Smooth muscle cell of bladder (primary cell): ENCODE data around the gene CGB7. TPM values are rescaled to one million over a fixed set of nuclear protein-coding genes. Genes with fewer than 3 reads are reported as not detected.

Experiments
- total RNA-seq: library from RNA; depleted of rRNA; stranded (reverse); fragments of >200 nt; gene quantifications from 2 replicates; pipeline ENCODE4 v1.2.3, GENCODE V29; 2014

Gene CGB7
- 0.09 and 0.14 TPM in 2 replicates for total RNA-seq

DNA sequence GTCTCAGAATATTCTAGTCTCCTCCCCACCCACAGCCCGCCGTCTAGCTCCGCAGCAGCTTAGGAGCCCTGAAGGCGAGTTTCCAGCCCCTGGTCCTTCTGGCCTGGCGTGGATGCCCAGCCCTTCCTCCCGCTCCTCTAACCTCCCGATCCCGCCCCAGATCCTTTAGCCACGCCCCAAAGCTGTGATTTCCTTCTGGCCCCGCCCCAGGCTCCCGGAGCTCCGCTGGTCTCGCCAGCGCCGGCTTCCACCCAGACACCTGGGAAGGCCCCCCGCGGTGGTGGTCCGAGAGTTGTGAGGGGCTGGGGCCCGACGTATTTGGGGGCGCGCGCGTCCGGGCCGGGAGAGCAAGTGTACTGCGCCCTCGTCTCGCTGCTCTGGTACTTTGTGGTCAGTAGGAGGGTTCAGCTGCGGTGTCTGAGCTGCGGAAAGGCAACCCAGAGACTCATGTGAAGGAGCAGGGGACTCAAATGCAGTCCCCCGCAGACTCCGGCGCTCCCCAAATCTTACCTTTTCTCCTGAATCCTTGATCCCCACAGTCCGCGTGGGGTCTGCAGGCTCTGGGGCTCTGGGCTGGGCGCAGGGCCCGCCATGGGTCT, at the start of gene CGB7:
Gene CGB7, minus strand, starts transcription at position 114 of the 599 bp plus-strand sequence. CDS start 2,374 bp downstream, outside the sequence.

DNA sequence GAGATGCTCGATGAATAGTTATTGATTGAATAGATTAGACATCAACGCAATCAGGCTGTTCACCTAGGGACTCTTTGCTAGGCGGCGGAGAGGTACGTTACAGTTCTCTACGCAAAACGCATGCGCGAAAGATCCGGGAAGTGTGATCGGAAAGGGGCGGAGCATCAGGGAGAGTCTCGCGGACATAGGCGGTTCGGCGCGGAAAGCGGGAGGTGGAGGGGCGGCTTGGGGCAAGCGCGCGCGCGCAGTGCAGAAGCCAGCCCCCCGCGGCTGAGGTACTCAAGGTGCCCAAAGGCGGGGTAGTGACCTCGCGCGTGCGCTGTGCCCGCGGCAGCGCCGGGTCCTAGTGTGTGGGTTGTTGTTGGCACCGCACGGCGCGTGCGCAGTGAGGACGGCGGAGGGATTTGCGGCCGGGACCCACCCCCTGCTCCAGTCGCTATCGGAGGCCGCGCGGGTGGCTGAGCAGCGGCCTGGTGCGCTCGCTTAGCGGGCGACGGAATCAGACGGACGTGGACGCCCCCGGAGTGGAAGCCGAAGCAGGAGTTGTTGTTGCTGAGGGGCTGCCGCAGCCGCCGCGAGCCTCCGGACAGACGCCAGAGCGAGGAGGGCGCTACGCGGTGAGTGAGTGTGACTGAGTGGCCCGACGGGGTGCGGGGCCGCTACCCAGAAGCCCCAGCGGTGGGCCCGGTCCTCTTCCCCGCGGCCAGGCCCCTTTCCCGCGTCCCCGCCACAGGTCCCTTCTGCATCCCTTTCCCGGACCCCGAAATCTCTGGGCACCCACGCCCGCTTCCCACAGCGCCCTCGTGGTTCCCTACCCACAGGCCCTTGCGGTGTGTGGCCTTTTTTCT, 27.7 kb upstream of the CGB7 start, which contains the start of gene SNRNP70:
Gene SNRNP70, plus strand, starts transcription at position 432 of the 848 bp plus-strand sequence. CDS start 964 bp downstream, outside the sequence.

DNA sequence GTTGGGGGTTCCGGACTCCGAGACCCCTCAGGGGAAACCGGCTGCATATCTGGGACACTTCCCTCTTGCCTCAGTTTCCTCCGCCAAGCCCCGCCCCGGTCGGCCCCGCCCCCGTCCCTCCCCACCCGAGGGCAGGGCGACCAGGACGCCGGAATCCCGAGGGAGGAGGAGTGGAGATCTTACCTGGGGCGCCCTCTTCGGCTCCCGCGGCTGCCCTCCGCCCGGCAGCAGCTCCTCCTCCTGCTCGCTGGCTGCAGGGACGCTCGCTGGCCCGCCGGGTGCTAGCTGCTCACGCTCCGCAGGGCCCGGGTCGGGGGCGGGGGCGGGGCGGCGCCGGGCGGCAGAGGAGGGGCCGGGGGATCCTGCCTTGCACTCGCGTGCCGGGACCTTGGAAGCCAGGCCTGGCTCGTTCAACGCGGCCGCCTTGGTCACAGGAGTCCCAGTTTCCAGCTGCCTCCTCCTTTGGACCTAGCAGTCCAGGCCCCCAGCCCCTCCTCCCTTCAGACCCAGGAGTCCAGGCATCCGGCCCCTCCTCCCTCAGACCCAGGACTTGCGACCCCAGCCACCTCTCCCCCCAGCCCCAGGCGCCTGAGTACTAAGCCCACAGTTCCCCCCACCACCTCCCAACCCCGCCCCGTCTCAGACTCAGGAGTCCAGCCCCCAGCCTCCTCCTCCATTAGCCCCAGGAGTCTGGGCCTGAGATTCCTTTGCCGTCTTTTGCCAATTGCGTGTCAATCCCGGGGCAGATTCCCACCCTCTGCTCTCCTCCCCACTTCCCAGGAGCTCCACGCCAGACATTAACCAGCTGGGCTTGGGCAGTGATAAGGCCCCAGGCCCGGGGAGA, 7.4 kb upstream of the CGB7 start, which contains the start of gene NTF4:
Gene NTF4, minus strand, starts transcription at position 51 of the 844 bp plus-strand sequence. CDS start 2,821 bp downstream, outside the sequence.

DNA sequence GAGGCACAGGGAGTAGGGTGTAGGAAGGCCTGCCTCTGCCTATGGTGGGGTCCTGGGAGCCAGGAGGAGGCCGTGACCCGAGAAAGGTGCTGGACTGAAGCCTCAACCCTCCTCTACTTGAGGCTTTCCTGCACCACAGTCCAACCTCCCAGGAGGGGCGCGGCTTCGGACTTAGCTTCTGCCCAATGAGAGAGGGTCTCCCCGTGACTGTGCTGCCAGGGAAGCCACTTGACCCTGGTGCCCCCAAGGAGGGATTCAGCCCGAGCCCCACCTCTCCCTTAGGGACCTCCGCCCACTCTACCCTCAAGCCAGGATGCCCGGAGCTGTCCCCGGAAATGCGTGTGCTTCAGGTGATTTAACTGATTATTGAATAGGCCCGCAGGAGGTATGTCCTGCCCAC, 8.5 kb downstream of the CGB7 start, which contains the start of gene CGB8:
Gene CGB8, minus strand, starts transcription at position 101 of the 400 bp plus-strand sequence. CDS start 372 bp downstream, outside the sequence.

DNA sequence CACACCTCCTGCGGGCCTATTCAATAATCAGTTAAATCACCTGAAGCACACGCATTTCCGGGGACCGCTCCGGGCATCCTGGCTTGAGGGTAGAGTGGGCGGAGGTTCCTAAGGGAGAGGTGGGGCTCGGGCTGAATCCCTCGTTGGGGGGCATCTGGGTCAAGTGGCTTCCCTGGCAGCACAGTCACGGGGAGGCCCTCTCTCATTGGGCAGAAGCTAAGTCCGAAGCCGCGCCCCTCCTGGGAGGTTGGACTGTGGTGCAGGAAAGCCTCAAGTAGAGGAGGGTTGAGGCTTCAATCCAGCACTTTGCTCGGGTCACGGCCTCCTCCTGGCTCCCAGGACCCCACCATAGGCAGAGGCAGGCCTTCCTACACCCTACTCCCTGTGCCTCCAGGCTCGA, 14.0 kb downstream of the CGB7 start, which contains the start of gene CGB5:
Gene CGB5, plus strand, starts transcription at position 301 of the 400 bp plus-strand sequence. CDS start 362 bp downstream, outside the sequence.

DNA sequence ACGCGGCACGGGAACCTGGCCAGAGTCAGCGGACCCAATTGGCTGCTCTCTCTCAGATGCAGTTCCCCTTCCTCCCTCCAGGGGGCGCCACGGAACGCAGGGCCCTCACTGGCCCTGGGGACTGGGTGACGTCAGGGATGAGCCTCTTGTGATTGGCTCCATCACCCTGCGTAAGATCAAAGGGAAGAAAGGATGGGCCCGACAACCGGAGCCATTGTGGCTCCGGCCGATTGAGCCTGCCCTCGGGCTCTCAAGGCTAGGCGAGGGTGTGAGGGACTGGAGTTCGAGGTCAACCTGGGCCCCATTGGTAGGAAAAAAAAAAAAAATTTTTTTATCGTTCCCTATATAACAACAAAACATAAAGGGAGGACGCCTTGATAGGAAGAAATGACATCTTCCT, 20.7 kb downstream of the CGB7 start, which contains the start of gene CGB1:
Gene CGB1, minus strand, starts transcription at position 81 of the 400 bp plus-strand sequence. CDS start 184 bp downstream, outside the sequence.

DNA sequence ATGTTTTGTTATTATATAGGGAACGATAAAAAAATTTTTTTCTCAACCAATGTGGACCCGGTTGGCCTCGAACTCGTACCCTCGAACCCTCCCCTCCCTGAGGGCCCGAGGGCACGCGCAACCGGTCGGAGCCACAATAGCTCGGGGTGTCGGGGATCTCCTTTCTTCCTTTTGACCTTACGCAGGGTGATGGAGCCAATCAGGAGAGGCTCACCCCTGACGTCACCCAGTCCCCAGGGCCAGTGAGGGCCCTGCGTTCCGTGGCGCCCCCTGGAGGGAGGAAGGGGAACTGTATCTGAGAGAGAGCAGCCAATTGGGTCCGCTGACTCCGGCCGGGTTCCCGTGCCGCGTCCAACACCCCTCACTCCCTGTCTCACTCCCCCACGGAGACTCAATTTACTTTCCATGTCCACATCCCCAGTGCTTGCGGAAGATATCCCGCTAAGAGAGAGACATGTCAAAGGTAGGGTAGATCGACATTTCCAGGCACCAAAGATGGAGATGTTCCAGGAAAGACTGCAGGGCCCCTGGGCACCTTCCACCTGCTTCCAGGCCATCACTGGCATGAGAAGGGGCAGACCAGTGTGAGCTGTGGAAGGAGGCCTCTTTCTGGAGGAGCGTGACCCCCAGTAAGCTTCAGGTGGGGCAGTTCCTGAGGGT, 25.8 kb downstream of the CGB7 start, which contains the start of gene CGB2:
Gene CGB2, plus strand, starts transcription at position 249 of the 660 bp plus-strand sequence. Its CDS starts 206 bp downstream, at position 455.

DNA sequence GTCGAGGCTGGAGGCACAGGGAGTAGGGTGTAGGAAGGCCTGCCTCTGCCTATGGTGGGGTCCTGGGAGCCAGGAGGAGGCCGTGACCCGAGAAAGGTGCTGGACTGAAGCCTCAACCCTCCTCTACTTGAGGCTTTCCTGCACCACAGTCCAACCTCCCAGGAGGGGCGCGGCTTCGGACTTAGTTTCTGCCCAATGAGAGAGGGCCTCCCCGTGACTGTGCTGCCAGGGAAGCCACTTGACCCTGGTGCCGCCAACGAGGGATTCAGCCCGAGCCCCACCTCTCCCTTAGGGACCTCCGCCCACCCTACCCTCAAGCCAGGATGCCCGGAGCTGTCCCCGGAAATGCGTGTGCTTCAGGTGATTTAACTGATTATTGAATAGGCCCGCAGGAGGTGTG, 33.3 kb downstream of the CGB7 start, which contains the start of gene CGB3:
Gene CGB3, minus strand, starts transcription at position 101 of the 400 bp plus-strand sequence. CDS start 362 bp downstream, outside the sequence.

DNA sequence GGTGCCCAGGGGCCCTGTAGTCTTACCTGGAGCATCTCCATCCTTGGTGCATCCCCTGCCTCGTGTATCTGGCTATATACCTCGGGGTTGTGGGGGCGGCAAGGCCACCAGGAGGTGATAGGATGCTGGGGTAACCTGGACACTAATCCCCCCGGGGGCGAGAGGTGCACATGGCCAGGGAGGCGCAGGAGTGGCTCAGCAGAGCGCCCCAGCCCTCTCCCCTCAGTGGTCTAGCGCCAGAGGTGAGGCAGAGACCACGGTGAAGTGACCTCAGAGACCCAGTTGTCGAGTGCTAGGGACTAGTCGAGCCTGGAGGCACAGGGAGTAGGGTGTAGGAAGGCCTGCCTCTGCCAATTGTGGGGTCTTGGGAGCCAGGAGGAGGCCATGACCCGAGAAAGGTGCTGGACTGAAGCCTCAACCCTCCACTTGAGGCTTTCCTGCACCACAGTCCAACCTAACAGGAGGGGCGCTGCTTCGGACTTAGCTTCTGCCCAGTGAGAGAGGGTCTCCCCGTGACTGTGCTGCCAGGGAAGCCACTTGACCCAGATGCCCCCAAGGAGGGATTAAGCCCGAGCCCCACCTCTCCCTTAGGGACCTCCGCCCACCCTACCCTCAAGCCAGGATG, 40.4 kb downstream of the CGB7 start, which contains the start of gene LHB:
Gene LHB, minus strand, starts transcription at position 51 of the 625 bp plus-strand sequence. Its CDS starts 10 bp downstream, at position 41.

Other genes with a start within 250 kb of the CGB7 start
- 26.6 and 28.4 TPM in 2 replicates for gene BCAT2, start 246.7 kb downstream of the CGB7 start, total RNA-seq
- 6.8 and 7.3 TPM in 2 replicates for gene HSD17B14, start 221.3 kb downstream of the CGB7 start, total RNA-seq
- gene PLEKHA4, start 189.1 kb downstream of the CGB7 start, total RNA-seq = 6.5 and 10.6 TPM in 2 replicates
- 51.6 and 53.1 TPM in 2 replicates for gene PPP1R15A, start 185.3 kb downstream of the CGB7 start, total RNA-seq
- gene TULP2, start 159.0 kb downstream of the CGB7 start, total RNA-seq = 0.28 and 0.55 TPM in 2 replicates
- 117 and 149 TPM in 2 replicates for gene NUCB1, start 157.4 kb downstream of the CGB7 start, total RNA-seq
- gene DHDH, start 124.0 kb downstream of the CGB7 start, total RNA-seq = 0.14 and 0.18 TPM in 2 replicates
- 77.2 and 141 TPM in 2 replicates for gene BAX, start 102.9 kb downstream of the CGB7 start, total RNA-seq
- 5,813 and 7,581 TPM in 2 replicates for gene FTL, start 92.4 kb downstream of the CGB7 start, total RNA-seq
- gene GYS1, start 64.4 kb downstream of the CGB7 start, total RNA-seq = 29.0 and 45.9 TPM in 2 replicates
- 201 and 206 TPM in 2 replicates for gene RUVBL2, start 63.9 kb downstream of the CGB7 start, total RNA-seq
- gene LHB, start 40.7 kb downstream of the CGB7 start, total RNA-seq = not detected in 2 replicates
- not detected in 2 replicates for gene CGB3, start 33.4 kb downstream of the CGB7 start, total RNA-seq
- gene CGB2, start 25.9 kb downstream of the CGB7 start, total RNA-seq = not detected in 2 replicates
- not detected in 2 replicates for gene CGB1, start 20.9 kb downstream of the CGB7 start, total RNA-seq
- not detected in 2 replicates for gene CGB5, start 13.9 kb downstream of the CGB7 start, total RNA-seq
- not detected in 2 replicates for gene CGB8, start 8.6 kb downstream of the CGB7 start, total RNA-seq
- gene NTF4, start 7.1 kb upstream of the CGB7 start, total RNA-seq = not detected in 2 replicates
- gene KCNA7, start 14.9 kb upstream of the CGB7 start, total RNA-seq = not detected in 2 replicates
- 106 and 162 TPM in 2 replicates for gene SNRNP70, start 27.7 kb upstream of the CGB7 start, total RNA-seq
- 8.9 and 11.0 TPM in 2 replicates for gene LIN7B, start 56.6 kb upstream of the CGB7 start, total RNA-seq
- 0.28 and 0.83 TPM in 2 replicates for gene C19orf73, start 61.4 kb upstream of the CGB7 start, total RNA-seq
- gene PPFIA3, start 61.8 kb upstream of the CGB7 start, total RNA-seq = 1.4 and 1.6 TPM in 2 replicates
- 0.09 TPM in 1 of 2 replicates, not detected in the other for gene HRC, start 97.6 kb upstream of the CGB7 start, total RNA-seq
- gene TRPM4, start 100.0 kb upstream of the CGB7 start, total RNA-seq = 9.1 and 16.5 TPM in 2 replicates